Stomach (tissue), 4 donors: ENCODE measurements around the gene GLIPR2.

Source experiments
- CTCF ChIP-seq, 7 experiments: fragments of 450-650 bp in 4 of 7; fragments of 200-600 bp in 3 of 7; sonication (generic) in 3 of 7; IDR thresholded peaks; one replicate each; pipeline ENCODE4 v1.5.1; 2016 to 2019; ENCODE audit warnings: antibody characterized with exemption in 7 of 7, control low read depth in 2 of 7, mild to moderate bottlenecking in 1 of 7
- EP300 ChIP-seq: sonication (generic); formaldehyde crosslinking; IDR thresholded peaks from one replicate; pipeline ENCODE4 v1.6.1; 2017; ENCODE audit warnings: antibody characterized with exemption
- POLR2A ChIP-seq, 4 donors: fragments of 450-650 bp; IDR thresholded peaks; one replicate each; pipeline ENCODE4 v1.6.1; 2016; ENCODE audit warnings: antibody characterized with exemption in 4 of 4, control low read depth in 2 of 4, mild to moderate bottlenecking in 1 of 4, moderate library complexity in 1 of 4
- POLR2AphosphoS5 ChIP-seq, 3 donors: sonication (generic); formaldehyde crosslinking; IDR thresholded peaks; one replicate each; pipeline ENCODE4 v1.6.1; 2016; ENCODE audit warnings: antibody characterized with exemption in 3 of 3

GRCh38 chr9:36191290-36191645, 54.7 kb downstream of the GLIPR2 start:
- no peak for TF ChIP-seq CTCF (IDR thresholded peaks at IDR 0.05)
- TF ChIP-seq POLR2AphosphoS5 (IDR thresholded peaks at IDR 0.05), result no peak
- no peak for TF ChIP-seq EP300
- no peak for TF ChIP-seq POLR2A (IDR thresholded peaks at IDR 0.05)
